ENCODE measurements around the gene COG4. TPM values are rescaled to one million over a fixed set of nuclear protein-coding genes. Genes with fewer than 3 reads are reported as not detected.
A peak's percentile ranks its signal among the peaks of the same experiment; 100 is the strongest.

The COG4 gene
- total RNA-seq, 2 experiments from 2014 or later: 45.5 TPM

- Mint-ChIP-seq H3K36me3 (peaks cover 7% of the 10 kb centered on the region), H3K4me3 (no peak overlapping the region), H3K27ac (peak overlapping the region; percentile 92), H3K27me3 (no peaks in the 10 kb centered on the region), H3K4me1 (peaks cover 18% of the 10 kb centered on the region), H3K9me3 (no peaks in the 10 kb centered on the region)
- DNase-seq: peak; percentile 72
Measured at GRCh38 chr16:70476272-70477020, 46.9 kb downstream of the COG4 start.

DNA sequence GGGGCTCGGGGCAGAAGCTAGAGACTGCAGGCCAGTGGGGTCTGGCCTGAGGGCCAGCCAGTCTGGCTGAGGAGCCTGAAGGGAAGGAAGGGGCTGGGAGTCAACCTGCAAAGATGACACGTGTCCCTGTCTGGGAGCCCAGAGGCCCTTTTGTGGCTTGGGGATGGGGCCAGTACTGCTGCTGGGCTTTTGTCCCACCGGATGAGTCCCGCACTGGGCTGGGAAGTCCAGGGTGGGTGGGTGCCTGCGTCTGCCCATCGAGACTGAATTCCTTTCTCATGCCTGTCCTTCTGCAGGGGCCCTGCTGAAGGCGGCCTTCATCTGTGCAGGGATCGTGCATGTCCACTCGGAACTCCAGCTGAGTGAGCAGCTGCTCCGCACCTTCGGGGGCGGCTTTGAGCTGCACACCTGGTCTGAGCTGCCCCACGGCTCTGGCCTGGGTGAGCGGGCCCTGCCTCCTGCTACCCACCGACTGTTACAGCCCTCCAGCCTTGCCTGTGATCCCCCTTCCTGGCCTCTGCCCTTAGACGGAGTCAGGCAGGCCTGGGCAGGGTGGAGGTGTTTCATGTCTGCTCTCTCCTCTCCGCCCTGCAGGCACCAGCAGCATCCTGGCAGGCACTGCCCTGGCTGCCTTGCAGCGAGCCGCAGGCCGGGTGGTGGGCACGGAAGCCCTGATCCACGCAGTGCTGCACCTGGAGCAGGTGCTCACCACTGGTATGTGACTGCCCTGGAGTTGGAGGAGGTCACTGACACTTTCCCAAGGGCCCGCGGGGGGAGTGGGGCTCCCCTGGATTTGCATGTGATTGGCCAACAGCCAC, 48.1 kb downstream of the COG4 start:
- Mint-ChIP-seq H3K4me3 (no peak overlapping the region), H3K36me3 (peaks cover 7% of the 10 kb centered on the region), H3K27ac (peak overlapping the region; percentile 92), H3K9me3 (no peaks in the 10 kb centered on the region), H3K4me1 (peaks cover 18% of the 10 kb centered on the region), H3K27me3 (no peaks in the 10 kb centered on the region)
- no peak for DNase-seq

DNA sequence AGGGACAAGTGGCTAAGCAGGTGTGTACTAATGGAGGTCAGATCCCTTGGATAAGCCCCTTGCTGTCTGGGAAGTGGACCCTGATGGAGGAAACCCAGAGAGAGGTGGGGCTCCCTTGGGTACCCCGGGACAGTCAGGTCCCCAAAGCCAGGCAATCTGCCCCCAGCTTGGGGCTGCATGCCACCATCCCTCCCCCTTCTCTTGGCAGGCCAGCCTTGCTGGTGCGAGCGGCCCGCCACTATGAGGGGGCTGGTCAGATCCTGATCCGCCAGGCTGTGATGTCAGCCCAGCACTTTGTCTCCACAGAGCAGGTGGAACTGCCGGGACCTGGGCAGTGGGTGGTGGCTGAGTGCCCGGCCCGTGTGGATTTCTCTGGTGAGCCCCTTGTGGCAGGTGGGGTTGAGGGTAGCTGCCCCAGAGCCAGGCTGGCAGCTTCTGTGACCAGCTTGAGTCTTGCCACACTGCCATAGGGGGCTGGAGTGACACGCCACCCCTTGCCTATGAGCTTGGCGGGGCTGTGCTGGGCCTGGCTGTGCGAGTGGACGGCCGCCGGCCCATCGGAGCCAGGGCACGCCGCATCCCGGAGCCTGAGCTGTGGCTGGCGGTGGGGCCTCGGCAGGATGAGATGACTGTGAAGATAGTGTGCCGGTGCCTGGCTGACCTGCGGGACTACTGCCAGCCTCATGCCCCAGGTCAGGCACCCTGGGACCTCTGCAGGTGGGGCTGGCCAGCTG, 48.9 kb downstream of the COG4 start:
- H3K4me3 Mint-ChIP-seq: no peak overlapping the region
- DNase-seq: no peak
- H3K27ac Mint-ChIP-seq: no peak overlapping the region
- H3K27me3 Mint-ChIP-seq: no peaks in the 10 kb centered on the region
- peaks cover 7% of the 10 kb centered on the region for H3K36me3 Mint-ChIP-seq
- H3K9me3 Mint-ChIP-seq: no peaks in the 10 kb centered on the region
- H3K4me1 Mint-ChIP-seq: peaks cover 18% of the 10 kb centered on the region

GRCh38 chr16:70473446-70474319, 49.7 kb downstream of the COG4 start:
- Mint-ChIP-seq H3K36me3 (peaks cover 7% of the 10 kb centered on the region), H3K27ac (no peak overlapping the region), H3K27me3 (no peaks in the 10 kb centered on the region), H3K4me3 (no peak overlapping the region), H3K9me3 (no peaks in the 10 kb centered on the region), H3K4me1 (peaks cover 15% of the 10 kb centered on the region)
- no peak for DNase-seq

DNA sequence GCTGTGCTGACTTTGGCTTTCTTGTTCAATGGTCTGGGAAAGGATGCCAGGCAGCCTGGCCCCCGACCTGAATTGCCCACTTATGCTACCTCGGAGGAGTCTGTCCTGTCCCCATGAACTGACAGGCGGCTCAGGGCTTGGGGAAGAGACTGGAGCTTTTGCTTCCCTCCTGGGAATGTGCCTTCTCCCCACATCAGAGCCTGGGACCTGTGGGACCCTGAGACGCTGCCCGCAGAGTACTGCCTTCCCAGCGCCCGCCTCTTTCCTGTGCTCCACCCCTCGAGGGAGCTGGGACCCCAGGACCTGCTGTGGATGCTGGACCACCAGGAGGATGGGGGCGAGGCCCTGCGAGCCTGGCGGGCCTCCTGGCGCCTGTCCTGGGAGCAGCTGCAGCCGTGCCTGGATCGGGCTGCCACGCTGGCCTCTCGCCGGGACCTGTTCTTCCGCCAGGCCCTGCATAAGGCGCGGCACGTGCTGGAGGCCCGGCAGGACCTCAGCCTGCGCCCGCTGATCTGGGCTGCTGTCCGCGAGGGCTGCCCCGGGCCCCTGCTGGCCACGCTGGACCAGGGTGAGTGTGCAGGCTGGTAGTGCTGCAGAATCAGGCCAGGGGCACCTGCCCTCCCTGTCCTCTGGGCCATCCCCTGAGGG, 50.4 kb downstream of the COG4 start:
- Mint-ChIP-seq H3K36me3 (peaks cover 4% of the 10 kb centered on the region), H3K9me3 (no peaks in the 10 kb centered on the region), H3K27me3 (no peaks in the 10 kb centered on the region), H3K27ac (no peak overlapping the region), H3K4me1 (peaks cover 14% of the 10 kb centered on the region), H3K4me3 (no peak overlapping the region)
- no peak for DNase-seq

DNA sequence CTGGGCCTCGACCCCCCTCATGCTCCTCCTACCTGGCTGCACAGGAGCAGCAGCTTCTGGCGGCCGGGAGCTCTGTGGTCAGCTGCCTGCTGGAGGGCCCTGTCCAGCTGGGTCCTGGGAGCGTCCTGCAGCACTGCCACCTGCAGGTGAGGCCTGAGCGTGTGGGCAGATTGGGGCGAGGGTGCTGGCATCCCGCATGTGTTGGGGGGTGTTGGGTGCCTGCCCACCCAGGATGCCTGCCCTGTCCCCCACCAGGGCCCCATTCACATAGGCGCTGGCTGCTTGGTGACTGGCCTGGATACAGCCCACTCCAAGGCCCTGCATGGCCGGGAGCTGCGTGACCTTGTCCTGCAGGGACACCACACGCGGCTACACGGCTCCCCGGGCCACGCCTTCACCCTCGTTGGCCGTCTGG, 52.4 kb downstream of the COG4 start:
- Mint-ChIP-seq H3K4me1 (no peaks in the 10 kb centered on the region), H3K4me3 (no peak overlapping the region), H3K27me3 (no peaks in the 10 kb centered on the region), H3K36me3 (no peaks in the 10 kb centered on the region), H3K27ac (no peak overlapping the region), H3K9me3 (no peaks in the 10 kb centered on the region)
- no peak for DNase-seq

- no peaks in the 10 kb centered on the region for H3K36me3 Mint-ChIP-seq
- no peak for DNase-seq
- no peak overlapping the region for H3K27ac Mint-ChIP-seq
- H3K27me3 Mint-ChIP-seq: no peaks in the 10 kb centered on the region
- no peaks in the 10 kb centered on the region for H3K9me3 Mint-ChIP-seq
- no peaks in the 10 kb centered on the region for H3K4me1 Mint-ChIP-seq
- no peak overlapping the region for H3K4me3 Mint-ChIP-seq
Measured at GRCh38 chr16:70470141-70470926, 53.0 kb downstream of the COG4 start.

DNA sequence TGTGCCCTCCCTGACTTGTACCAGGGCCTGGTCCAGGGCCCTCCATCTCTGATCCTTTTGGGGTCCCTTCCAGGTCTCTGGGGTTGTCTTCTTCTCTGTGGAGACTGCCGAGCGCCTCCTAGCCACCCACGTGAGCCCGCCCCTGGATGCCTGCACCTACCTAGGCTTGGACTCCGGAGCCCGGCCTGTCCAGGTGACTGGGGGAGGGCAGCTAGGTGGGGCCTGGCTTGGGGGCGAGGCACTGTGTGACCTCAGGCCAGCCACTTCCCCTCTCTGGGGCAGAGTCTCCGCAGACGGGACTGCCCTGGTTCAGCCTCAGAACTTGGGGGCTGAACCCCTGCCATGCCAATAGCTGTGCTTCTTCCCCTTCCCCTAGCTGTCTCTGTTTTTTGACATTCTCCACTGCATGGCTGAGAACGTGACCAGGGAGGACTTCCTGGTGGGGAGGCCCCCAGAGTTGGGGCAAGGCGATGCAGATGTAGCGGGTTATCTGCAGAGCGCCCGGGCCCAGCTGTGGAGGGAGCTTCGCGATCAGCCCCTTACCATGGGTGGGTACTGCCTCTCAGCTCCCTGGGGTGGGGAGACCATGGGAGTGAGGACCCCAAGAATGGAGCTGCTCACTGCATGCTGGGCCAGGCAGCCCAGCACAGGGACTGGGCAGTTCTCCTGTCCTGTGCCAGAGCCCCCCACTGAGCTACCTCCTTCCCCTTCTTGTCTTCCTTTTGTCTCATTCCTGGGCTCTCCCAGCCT, 54.4 kb downstream of the COG4 start:
- no peaks in the 10 kb centered on the region for H3K27me3 Mint-ChIP-seq
- no peak overlapping the region for H3K27ac Mint-ChIP-seq
- no peaks in the 10 kb centered on the region for H3K9me3 Mint-ChIP-seq
- no peaks in the 10 kb centered on the region for H3K36me3 Mint-ChIP-seq
- DNase-seq: no peak
- no peaks in the 10 kb centered on the region for H3K4me1 Mint-ChIP-seq
- H3K4me3 Mint-ChIP-seq: no peak overlapping the region

DNA sequence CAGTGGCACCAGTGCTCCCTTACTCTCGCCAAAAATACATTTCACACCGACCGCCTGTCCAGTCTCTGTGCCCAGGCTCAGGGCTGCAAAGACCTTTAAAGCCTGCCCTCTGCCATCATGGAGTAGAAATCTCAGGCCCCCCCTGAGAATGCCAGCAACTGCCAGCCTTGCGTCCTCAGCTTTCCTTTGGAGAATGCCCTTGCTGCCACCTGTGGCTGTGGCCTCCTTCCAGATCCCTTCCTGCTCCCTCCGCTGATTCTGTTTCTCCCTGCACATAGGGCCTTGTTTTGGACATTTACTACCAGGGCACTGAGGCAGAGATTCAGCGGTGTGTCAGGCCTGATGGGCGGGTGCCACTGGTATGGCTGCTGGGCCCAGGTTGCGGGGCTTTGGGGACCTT, 55.7 kb downstream of the COG4 start:
- DNase-seq: no peak
- H3K36me3 Mint-ChIP-seq: no peaks in the 10 kb centered on the region
- no peaks in the 10 kb centered on the region for H3K9me3 Mint-ChIP-seq
- H3K4me3 Mint-ChIP-seq: no peak overlapping the region
- H3K27ac Mint-ChIP-seq: no peak overlapping the region
- no peaks in the 10 kb centered on the region for H3K27me3 Mint-ChIP-seq
- H3K4me1 Mint-ChIP-seq: no peaks in the 10 kb centered on the region

GRCh38 chr16:70467113-70467512, 56.2 kb downstream of the COG4 start:
- Mint-ChIP-seq H3K36me3 (no peaks in the 10 kb centered on the region), H3K27ac (no peak overlapping the region), H3K27me3 (no peaks in the 10 kb centered on the region), H3K9me3 (no peaks in the 10 kb centered on the region), H3K4me3 (no peak overlapping the region), H3K4me1 (no peaks in the 10 kb centered on the region)
- no peak for DNase-seq

DNA sequence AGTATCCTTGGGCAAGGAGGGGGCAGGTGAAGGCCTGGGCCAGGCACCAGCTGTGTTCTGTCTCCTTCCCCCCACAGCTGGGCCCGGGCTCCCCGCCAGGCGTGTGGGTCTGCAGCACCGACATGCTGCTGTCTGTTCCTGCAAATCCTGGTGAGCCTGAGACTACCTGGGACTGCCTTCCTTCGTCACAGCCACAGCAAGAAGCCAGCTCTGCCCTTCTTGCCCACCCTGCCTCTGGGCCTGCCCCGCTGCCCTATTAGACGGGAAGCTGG, 56.6 kb downstream of the COG4 start:
- no peaks in the 10 kb centered on the region for H3K27me3 Mint-ChIP-seq
- H3K4me3 Mint-ChIP-seq: no peak overlapping the region
- DNase-seq: no peak
- H3K36me3 Mint-ChIP-seq: no peaks in the 10 kb centered on the region
- no peaks in the 10 kb centered on the region for H3K4me1 Mint-ChIP-seq
- no peaks in the 10 kb centered on the region for H3K9me3 Mint-ChIP-seq
- H3K27ac Mint-ChIP-seq: no peak overlapping the region

DNA sequence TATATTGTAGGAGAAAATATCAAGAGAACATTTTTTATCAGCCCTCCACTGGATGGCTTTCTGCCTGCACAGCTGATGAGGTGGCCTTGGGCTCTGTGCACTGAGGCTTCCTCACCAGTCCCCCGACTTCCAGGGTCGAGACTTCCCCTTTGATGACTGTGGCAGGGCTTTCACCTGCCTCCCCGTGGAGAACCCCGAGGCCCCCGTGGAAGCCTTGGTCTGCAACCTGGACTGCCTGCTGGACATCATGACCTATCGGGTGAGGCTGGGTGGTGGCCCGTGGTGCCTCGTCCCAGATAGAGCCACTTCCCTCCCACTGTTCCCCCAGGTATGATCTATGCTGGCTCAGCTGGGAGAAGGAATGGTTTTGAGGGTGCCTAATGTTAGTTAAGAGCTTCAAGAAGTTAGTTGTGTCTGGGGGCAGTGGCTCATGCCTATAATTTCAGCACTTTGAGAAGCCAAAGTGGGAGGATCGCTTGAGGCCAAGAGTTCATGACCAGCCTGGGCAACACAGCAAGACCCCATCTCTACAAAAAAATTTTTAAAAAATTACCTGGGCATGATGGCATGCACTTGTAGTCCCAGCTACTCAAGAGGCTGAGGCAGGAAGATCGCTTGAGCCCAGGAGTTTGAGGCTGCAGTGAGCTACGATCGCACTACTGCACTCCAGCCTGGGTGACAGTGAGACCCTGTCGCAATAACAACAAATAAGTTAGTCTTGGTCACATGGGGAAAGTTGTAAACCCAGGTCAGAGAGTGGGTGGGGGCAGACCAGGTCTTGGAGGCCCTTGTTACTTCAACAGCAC, 57.2 kb downstream of the COG4 start:
- Mint-ChIP-seq H3K27ac (no peak overlapping the region), H3K4me1 (no peaks in the 10 kb centered on the region), H3K9me3 (no peaks in the 10 kb centered on the region), H3K27me3 (no peaks in the 10 kb centered on the region), H3K4me3 (no peak overlapping the region), H3K36me3 (no peaks in the 10 kb centered on the region)
- no peak for DNase-seq

DNA sequence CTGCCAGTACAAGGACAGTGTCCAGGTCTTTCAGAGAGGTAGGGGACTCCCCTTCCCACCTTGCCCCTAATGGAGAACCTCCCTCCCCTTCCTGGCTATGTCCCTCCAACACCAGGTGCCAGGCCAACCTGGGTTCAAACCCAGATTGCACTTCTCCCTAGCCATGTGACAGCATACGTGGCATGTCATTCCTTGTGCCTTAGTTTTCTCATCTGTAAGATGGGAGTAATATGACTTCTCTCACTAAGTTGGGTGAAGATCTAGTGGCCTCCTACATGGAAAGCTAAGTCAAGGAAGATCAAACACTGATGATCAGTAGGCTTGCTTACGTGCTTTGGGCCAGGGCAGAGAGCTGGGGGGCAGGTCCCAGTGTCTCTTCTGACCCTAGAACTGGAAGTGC, 60.1 kb downstream of the COG4 start:
- no peak overlapping the region for H3K27ac Mint-ChIP-seq
- no peaks in the 10 kb centered on the region for H3K36me3 Mint-ChIP-seq
- H3K9me3 Mint-ChIP-seq: no peaks in the 10 kb centered on the region
- H3K4me3 Mint-ChIP-seq: no peak overlapping the region
- H3K4me1 Mint-ChIP-seq: no peaks in the 10 kb centered on the region
- no peaks in the 10 kb centered on the region for H3K27me3 Mint-ChIP-seq
- DNase-seq: no peak
